HG02610 (cell line): ENCODE results near the gene USP16.
"Not testable (repeated sequence)": the region's sequence is repeated elsewhere in the genome, so short reads cannot be mapped to it uniquely, and the experiment has no call there.

ENCODE experiments used
- ATAC-seq: cut with Tn5 transposase; IDR thresholded peaks from one replicate; pipeline ENCODE4 v1.9.1; 2021; ENCODE audit warnings: mild to moderate bottlenecking, moderate library complexity; ENCODE audit not compliant: unreplicated experiment

Gene USP16

GRCh38 chr21:29024474-29025327 is at the start of gene USP16:
Gene USP16, plus strand, starts transcription at chr21:29024668. Its CDS starts 3,246 bp downstream, at chr21:29027914.
- peak; percentile 98 for ATAC-seq

GRCh38 chr21:28975397-28975796 is 49.1 kb upstream of the USP16 start:
- no peak for ATAC-seq

GRCh38 chr21:28979092-28979491 is 45.4 kb upstream of the USP16 start:
- no peak for ATAC-seq

GRCh38 chr21:28982637-28983036 is 41.8 kb upstream of the USP16 start:
- no peak for ATAC-seq

- no peak for ATAC-seq
Measured at GRCh38 chr21:28986677-28987076, 37.8 kb upstream of the USP16 start.

- ATAC-seq, result not testable (repeated sequence)
Measured at GRCh38 chr21:28988146-28988545, 36.3 kb upstream of the USP16 start.

- peak; percentile 1 for ATAC-seq
Measured at GRCh38 chr21:28991861-28992525, 32.5 kb upstream of the USP16 start.

- ATAC-seq, result peak; percentile 98
Measured at GRCh38 chr21:28992526-28993292, 31.8 kb upstream of the USP16 start, which contains the start of gene LTN1. Gene LTN1, minus strand, starts transcription at chr21:28992877. Its CDS starts 72 bp downstream, at chr21:28992805.

GRCh38 chr21:28993293-28993629 is 31.2 kb upstream of the USP16 start:
- no peak for ATAC-seq

- ATAC-seq, result peak; percentile 99
Measured at GRCh38 chr21:29002442-29003144, 21.9 kb upstream of the USP16 start.

GRCh38 chr21:29005696-29006095 is 18.8 kb upstream of the USP16 start:
- no peak for ATAC-seq

- ATAC-seq, result no peak
Measured at GRCh38 chr21:29007135-29007534, 17.3 kb upstream of the USP16 start.

GRCh38 chr21:29007810-29008209 is 16.7 kb upstream of the USP16 start:
- ATAC-seq, result no peak

- ATAC-seq, result no peak
Measured at GRCh38 chr21:29008367-29008766, 16.1 kb upstream of the USP16 start.

GRCh38 chr21:29011236-29011635 is 13.2 kb upstream of the USP16 start:
- not testable (repeated sequence) for ATAC-seq

GRCh38 chr21:29017639-29018237 is 6.7 kb upstream of the USP16 start:
- ATAC-seq, result no peak

GRCh38 chr21:29018540-29018939 is 5.9 kb upstream of the USP16 start:
- peak; percentile 12 for ATAC-seq

- no peak for ATAC-seq
Measured at GRCh38 chr21:29022166-29022565, 2.3 kb upstream of the USP16 start.

- ATAC-seq, result no peak
Measured at GRCh38 chr21:29025328-29025713, 853 bp downstream of the USP16 start.

GRCh38 chr21:29029524-29029923 is 5.1 kb downstream of the USP16 start:
- no peak for ATAC-seq
